ENCODE data around the gene D2HGDH. TPM values are rescaled to one million over a fixed set of nuclear protein-coding genes. Genes with fewer than 3 reads are reported as not detected.

D2HGDH gene
- total and polyA plus RNA-seq, 2 experiments from 2014 or later, result 3.7 to 17.3 TPM

DNA sequence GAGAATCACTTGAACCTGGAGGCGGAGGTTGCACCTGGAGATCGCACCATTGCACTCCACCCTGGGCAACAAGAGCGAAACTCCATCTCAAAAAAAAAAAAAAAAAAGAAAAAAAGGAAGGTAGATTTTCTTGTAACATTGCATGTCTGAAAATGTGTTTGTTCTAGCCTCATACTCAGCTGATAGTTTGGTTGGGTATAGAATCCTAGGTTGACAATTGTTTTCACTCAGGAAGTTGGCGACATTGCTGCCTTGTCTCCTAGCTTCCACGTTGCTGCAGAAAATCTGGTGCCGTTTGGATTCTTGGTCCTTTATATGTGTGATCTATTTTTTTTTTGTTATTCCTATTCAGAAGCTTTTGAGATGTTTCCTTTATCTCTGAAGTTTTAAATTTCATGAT is 27.9 kb upstream of the D2HGDH start:
- no peak for DNase-seq (ENCODE audit: low spot score)
- Mint-ChIP-seq H3K4me3 (no peak overlapping the region), H3K9me3 (no peaks in the 10 kb centered on the region; the same call in 2 of the 3 replicates), H3K27ac (no peak overlapping the region), H3K27me3 (ENCODE audit: insufficient read depth, low read depth, poor library complexity) (peaks cover 19% of the 10 kb centered on the region), H3K4me1 (peaks cover 5% of the 10 kb centered on the region), H3K36me3 (ENCODE audit: low read depth) (peaks cover 74% of the 10 kb centered on the region)
- Histone ChIP-seq H3K4me3 (no peak overlapping the region), H4K20me1 (replicated peaks; ENCODE audit: insufficient read depth) (peaks cover 3% of the 10 kb centered on the region; the same call in 1 of the 2 replicates), H3K27ac (ENCODE audit: low read depth) (no peak overlapping the region), H3K79me2 (replicated peaks; ENCODE audit: insufficient read depth) (peaks cover 28% of the 10 kb centered on the region), H3K4me2 (no peak overlapping the region), H3K27me3 (ENCODE audit: insufficient read depth) (no peaks in the 10 kb centered on the region), H2AFZ (no peak overlapping the region), H3K9me2 (ENCODE audit: insufficient read depth) (no peaks in the 10 kb centered on the region), H3F3A (replicated peaks; ENCODE audit: low read depth) (no peaks in the 10 kb centered on the region), H3K36me3 (ENCODE audit: insufficient read depth) (peaks cover 41% of the 10 kb centered on the region), H3K4me1 (ENCODE audit: insufficient read depth) (peaks cover 3% of the 10 kb centered on the region; the same call in 1 of the 2 replicates)
- no peak for TF ChIP-seq ZNF462 (CRISPR knock-in tag; IDR thresholded peaks at IDR 0.05)
- TF ChIP-seq, protein P1, sequence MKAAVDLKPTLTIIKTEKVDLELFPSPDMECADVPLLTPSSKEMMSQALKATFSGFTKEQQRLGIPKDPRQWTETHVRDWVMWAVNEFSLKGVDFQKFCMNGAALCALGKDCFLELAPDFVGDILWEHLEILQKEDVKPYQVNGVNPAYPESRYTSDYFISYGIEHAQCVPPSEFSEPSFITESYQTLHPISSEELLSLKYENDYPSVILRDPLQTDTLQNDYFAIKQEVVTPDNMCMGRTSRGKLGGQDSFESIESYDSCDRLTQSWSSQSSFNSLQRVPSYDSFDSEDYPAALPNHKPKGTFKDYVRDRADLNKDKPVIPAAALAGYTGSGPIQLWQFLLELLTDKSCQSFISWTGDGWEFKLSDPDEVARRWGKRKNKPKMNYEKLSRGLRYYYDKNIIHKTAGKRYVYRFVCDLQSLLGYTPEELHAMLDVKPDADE (IDR thresholded peaks at IDR 0.05), result no peak
- no peak for TF ChIP-seq JUNB (IDR thresholded peaks at IDR 0.05; ENCODE audit: unreplicated experiment)
- TF ChIP-seq ZNF114 (CRISPR knock-in tag; IDR thresholded peaks at IDR 0.05), result no peak
- TF ChIP-seq STAT1 (IDR thresholded peaks at IDR 0.05; ENCODE audit: unreplicated experiment), result no peak
- no peak for TF ChIP-seq CTCF (conservative IDR thresholded peaks at IDR 0.05; ENCODE audit: low read depth in 2 of 2)
- TF ChIP-seq, protein P2, sequence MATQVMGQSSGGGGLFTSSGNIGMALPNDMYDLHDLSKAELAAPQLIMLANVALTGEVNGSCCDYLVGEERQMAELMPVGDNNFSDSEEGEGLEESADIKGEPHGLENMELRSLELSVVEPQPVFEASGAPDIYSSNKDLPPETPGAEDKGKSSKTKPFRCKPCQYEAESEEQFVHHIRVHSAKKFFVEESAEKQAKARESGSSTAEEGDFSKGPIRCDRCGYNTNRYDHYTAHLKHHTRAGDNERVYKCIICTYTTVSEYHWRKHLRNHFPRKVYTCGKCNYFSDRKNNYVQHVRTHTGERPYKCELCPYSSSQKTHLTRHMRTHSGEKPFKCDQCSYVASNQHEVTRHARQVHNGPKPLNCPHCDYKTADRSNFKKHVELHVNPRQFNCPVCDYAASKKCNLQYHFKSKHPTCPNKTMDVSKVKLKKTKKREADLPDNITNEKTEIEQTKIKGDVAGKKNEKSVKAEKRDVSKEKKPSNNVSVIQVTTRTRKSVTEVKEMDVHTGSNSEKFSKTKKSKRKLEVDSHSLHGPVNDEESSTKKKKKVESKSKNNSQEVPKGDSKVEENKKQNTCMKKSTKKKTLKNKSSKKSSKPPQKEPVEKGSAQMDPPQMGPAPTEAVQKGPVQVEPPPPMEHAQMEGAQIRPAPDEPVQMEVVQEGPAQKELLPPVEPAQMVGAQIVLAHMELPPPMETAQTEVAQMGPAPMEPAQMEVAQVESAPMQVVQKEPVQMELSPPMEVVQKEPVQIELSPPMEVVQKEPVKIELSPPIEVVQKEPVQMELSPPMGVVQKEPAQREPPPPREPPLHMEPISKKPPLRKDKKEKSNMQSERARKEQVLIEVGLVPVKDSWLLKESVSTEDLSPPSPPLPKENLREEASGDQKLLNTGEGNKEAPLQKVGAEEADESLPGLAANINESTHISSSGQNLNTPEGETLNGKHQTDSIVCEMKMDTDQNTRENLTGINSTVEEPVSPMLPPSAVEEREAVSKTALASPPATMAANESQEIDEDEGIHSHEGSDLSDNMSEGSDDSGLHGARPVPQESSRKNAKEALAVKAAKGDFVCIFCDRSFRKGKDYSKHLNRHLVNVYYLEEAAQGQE (IDR thresholded peaks at IDR 0.05; ENCODE audit: unreplicated experiment), result no peak
- TF ChIP-seq ZNF331 (CRISPR knock-in tag; IDR thresholded peaks at IDR 0.05; ENCODE audit: low read depth), result no peak
- no peak for TF ChIP-seq EZH2 (IDR thresholded peaks at IDR 0.05; ENCODE audit: low read depth, unreplicated experiment)
- no peak for TF ChIP-seq POLR2AphosphoS5 (IDR thresholded peaks at IDR 0.05; ENCODE audit: low read depth)
- no peak for TF ChIP-seq CREB1 (CRISPR knock-in tag; IDR thresholded peaks at IDR 0.05; ENCODE audit: low read depth)
- TF ChIP-seq NANOG (IDR thresholded peaks at IDR 0.05; ENCODE audit: borderline replicate concordance), result no peak
- no peak for TF ChIP-seq EZH2phosphoT487 (IDR thresholded peaks at IDR 0.05; ENCODE audit: unreplicated experiment)
- no peak for ATAC-seq
